Testis (tissue), 3 donors: ENCODE measurements around the gene MICAL1. TPM values are rescaled to one million over a fixed set of nuclear protein-coding genes. Genes with fewer than 3 reads are reported as not detected.

Source experiments
- DNase-seq: peaks from one replicate; pipeline ENCODE4 v3.0.0-alpha.2; 2019
- H3K27ac ChIP-seq, 2 donors: fragments of 200-600 bp; sonication (generic); one replicate each; pipeline ENCODE4 v1.5.1; 2019
- H3K27me3 ChIP-seq: fragments of 200-600 bp; sonication (generic); one replicate; pipeline ENCODE4 v1.5.1; 2019
- H3K36me3 ChIP-seq: fragments of 200-600 bp; sonication (generic); one replicate; pipeline ENCODE4 v1.5.1; 2017; ENCODE audit warnings: low read depth; ENCODE audit errors: missing control alignments
- H3K4me1 ChIP-seq: fragments of 200-600 bp; sonication (generic); one replicate; pipeline ENCODE4 v1.5.1; 2019
- H3K4me3 ChIP-seq, 2 donors: fragments of 200-600 bp; sonication (generic); one replicate each; pipeline ENCODE4 v1.5.1; 2017 to 2019
- H3K9me3 ChIP-seq: fragments of 200-600 bp; sonication (generic); one replicate; pipeline ENCODE4 v1.5.1; 2017
- CTCF ChIP-seq, 3 experiments: fragments of 450-650 bp in 2 of 3; fragments of 200-600 bp in 1 of 3; sonication (generic) in 1 of 3; IDR thresholded peaks; one replicate each; pipeline ENCODE4 v1.5.1; 2016 to 2019; ENCODE audit warnings: antibody characterized with exemption in 3 of 3, mild to moderate bottlenecking in 2 of 3, moderate library complexity in 1 of 3
- POLR2A ChIP-seq: fragments of 450-650 bp; IDR thresholded peaks from one replicate; pipeline ENCODE4 v1.6.1; 2017; ENCODE audit warnings: antibody characterized with exemption, mild to moderate bottlenecking, moderate library complexity
- WGBS, 2 donors: methylation state at CpG; one replicate each; pipeline ENCODE4 v1.1.5; 2018; 5-methylcytosine and 5-hydroxymethylcytosine counted together
- intact Hi-C: fragments of 100-400 bp; cut with DNase I; formaldehyde crosslinking; loops from one replicate; pipeline ENCODE4 v1.15.1; 2023; ENCODE audit warnings: low total_unique reads
- polyA plus RNA-seq: library from polyadenylated mRNA; stranded (reverse); fragments of 350-450 nt; fragmentation: Illumina TruSeq; extraction: RNeasy Lipid Tissue Mini Kit (QIAGEN cat#74804); gene quantifications from one replicate; pipeline ENCODE4 v1.2.3, GENCODE V29; 2014; ENCODE audit warnings: low read depth, low replicate concordance; ENCODE audit not compliant: insufficient read depth
- total RNA-seq, 2 donors: library from RNA; depleted of rRNA; stranded (reverse); fragments of >200 nt; gene quantifications; one replicate each; pipeline ENCODE4 v1.2.3, GENCODE V29; 2016

The MICAL1 gene
- total and polyA plus RNA-seq, 3 donors from 2014 or later: 34.6 to 61.9 (median 50.3) TPM

DNA sequence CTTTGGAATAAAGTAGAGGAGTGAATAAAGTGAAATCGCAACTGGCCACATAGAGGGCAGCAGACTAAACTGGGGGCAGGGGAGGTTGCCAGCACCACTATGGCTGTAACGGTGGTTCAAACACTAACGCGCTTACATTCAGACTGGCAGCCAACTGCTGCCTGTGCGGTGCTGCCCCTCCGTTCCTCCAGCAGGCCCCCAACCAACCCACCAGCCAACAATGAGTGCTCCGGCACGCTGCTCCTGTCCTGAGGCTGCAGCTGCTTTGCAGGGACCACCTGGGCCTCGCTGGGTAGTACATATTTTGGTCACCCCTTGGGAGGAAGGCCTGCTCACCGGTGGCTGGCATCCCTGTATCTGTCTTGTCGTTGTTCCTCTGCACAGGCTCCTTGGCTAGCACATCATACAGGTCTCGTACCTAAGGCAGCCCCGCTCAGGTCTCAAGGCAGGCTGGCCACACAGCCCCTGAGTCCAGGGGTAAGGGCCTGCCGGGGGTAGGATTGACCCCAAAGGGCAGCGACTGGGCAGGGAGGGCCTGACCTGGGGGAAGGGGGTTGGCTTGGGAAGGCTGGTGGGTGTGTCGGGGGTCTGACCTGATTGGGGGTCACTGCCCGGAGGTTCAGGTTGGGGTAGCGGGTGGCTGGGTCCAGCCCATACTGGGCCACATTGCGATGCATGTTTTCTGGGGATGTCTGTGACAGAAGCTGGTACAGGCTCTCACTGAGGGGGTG lies 6.3 kb downstream of the MICAL1 start:
- no peak overlapping the region for H3K4me3 ChIP-seq
- H3K27ac ChIP-seq: no peak overlapping the region
- H3K27me3 ChIP-seq: no peaks in the 10 kb centered on the region
- DNase-seq: no peak
- no peak for TF ChIP-seq CTCF (IDR thresholded peaks at IDR 0.05)
- TF ChIP-seq POLR2A: no peak
- 90 to 94% methylated on average over 12 to 19 of the region's 19 CpGs for WGBS, 2 donors
- H3K4me1 ChIP-seq: peaks cover 6% of the 10 kb centered on the region
- H3K9me3 ChIP-seq: no peaks in the 10 kb centered on the region
- intact Hi-C loops: no loop called here
- H3K36me3 ChIP-seq: no peaks in the 10 kb centered on the region

GRCh38 chr6:109448615-109449014 lies 7.0 kb downstream of the MICAL1 start:
- H3K27ac ChIP-seq: no peak overlapping the region
- peaks cover 1% of the 10 kb centered on the region for H3K4me1 ChIP-seq
- intact Hi-C loops: no loop called here
- DNase-seq: no peak
- 73 to 87% methylated on average over 7 of the region's 7 CpGs for WGBS, 2 donors
- H3K36me3 ChIP-seq: no peaks in the 10 kb centered on the region
- H3K27me3 ChIP-seq: no peaks in the 10 kb centered on the region
- TF ChIP-seq CTCF (IDR thresholded peaks at IDR 0.05) (no peak), POLR2A (no peak)
- H3K4me3 ChIP-seq: no peak overlapping the region
- no peaks in the 10 kb centered on the region for H3K9me3 ChIP-seq

GRCh38 chr6:109447878-109448555 lies 7.6 kb downstream of the MICAL1 start:
- no peaks in the 10 kb centered on the region for H3K9me3 ChIP-seq
- 89% methylated on average over 5 to 8 of the region's 8 CpGs for WGBS, 2 donors
- no peaks in the 10 kb centered on the region for H3K27me3 ChIP-seq
- H3K27ac ChIP-seq: no peak overlapping the region
- intact Hi-C loops: no loop called here
- H3K36me3 ChIP-seq: no peaks in the 10 kb centered on the region
- H3K4me1 ChIP-seq: no peaks in the 10 kb centered on the region
- no peak for DNase-seq
- TF ChIP-seq POLR2A (no peak), CTCF (IDR thresholded peaks at IDR 0.05) (no peak)
- no peak overlapping the region for H3K4me3 ChIP-seq

DNA sequence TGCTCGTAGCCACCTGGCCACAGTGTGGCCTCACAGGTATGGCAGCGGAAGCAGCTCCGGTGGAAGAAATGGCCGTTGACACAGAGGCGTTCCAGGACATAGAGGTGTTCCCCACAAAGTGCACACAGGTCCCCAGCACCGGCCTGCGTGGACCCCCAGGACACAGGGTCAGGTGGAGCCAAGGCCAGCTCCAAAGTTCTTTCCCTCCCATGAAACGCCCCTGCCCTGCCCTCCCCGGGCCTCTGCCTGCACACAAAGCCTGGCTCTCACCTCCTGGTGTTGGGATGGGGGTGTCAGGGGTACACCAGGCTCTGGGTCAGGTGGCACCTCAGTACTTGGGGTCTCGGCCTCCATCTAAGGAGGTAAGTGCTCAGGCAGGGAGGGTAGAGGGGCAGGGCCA lies 8.5 kb downstream of the MICAL1 start:
- Histone ChIP-seq H3K27ac (no peak overlapping the region), H3K9me3 (no peaks in the 10 kb centered on the region), H3K4me1 (no peaks in the 10 kb centered on the region), H3K4me3 (no peak overlapping the region), H3K36me3 (no peaks in the 10 kb centered on the region), H3K27me3 (no peaks in the 10 kb centered on the region)
- WGBS, 2 donors: 77 to 90% methylated on average over 2 to 10 of the region's 10 CpGs
- TF ChIP-seq POLR2A: no peak
- no peak for TF ChIP-seq CTCF (IDR thresholded peaks at IDR 0.05)
- intact Hi-C loops: no loop called here
- no peak for DNase-seq

DNA sequence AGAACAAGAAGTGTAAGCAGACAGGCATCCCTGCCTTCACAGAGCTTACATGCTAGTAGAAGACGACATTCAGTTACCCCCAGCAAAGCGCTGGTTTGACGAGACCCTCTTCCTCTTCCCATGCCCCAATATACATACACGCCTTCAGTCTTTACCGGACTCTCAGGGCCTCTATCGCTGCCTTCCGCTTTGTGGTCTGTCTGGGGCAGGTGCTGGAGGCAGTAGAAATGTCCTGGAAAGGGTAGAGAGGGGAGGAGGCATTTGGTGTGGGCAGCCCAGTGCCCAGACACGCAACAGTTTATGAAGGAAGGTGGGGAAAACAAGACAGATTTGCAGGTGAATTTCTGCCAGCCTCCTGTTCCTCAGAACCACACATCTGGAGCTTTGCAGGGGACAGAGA lies 9.0 kb downstream of the MICAL1 start:
- Histone ChIP-seq H3K4me3 (no peak overlapping the region), H3K4me1 (peaks cover 3% of the 10 kb centered on the region), H3K36me3 (no peaks in the 10 kb centered on the region), H3K27ac (no peak overlapping the region), H3K9me3 (no peaks in the 10 kb centered on the region), H3K27me3 (no peaks in the 10 kb centered on the region)
- no peak for DNase-seq
- TF ChIP-seq CTCF (IDR thresholded peaks at IDR 0.05): no peak
- TF ChIP-seq POLR2A: no peak
- WGBS, 2 donors: 90% methylated on average over 8 of the region's 8 CpGs
- intact Hi-C loops: no loop called here
